HEK293 (cell line): ENCODE results near the gene MTOR.

Experiments used
- CTCF ChIA-PET: fragments of 350-600 bp; formaldehyde crosslinking; extraction: SDS; loops from one replicate; lab custom pipeline; 2021; ENCODE audit warnings: antibody characterized with exemption; lab: Yijun Ruan, JAX
- POLR2A ChIA-PET: fragments of 300-600 bp; formaldehyde crosslinking; extraction: SDS; loops from one replicate; lab custom pipeline; 2020; ENCODE audit warnings: antibody characterized with exemption, inconsistent platforms; lab: Yijun Ruan, JAX
- H3K27ac ChIP-seq: fragments of 200-500 bp; sonication (Bioruptor generic); 2 replicates; pipeline ENCODE4 v1.5.1; 2014; ENCODE audit warnings: low read depth, low read length, control low read depth, inconsistent platforms; ENCODE audit errors: extremely low read depth
- H3K36me3 ChIP-seq, 2 experiments: fragments of 200-500 bp in 1 of 2; sonication (Bioruptor generic) in 1 of 2; 1 replicate in 1 of 2; 2 replicates in 1 of 2; pipeline ENCODE4 v1.5.1; 2014 to 2017; ENCODE audit warnings: inconsistent platforms in 2 of 2, low read length in 2 of 2; ENCODE audit not compliant: control insufficient read depth in 2 of 2, insufficient read depth in 1 of 2
- H3K4me1 ChIP-seq: fragments of 200-500 bp; sonication (Bioruptor generic); 2 replicates; pipeline ENCODE4 v1.5.1; 2014; ENCODE audit warnings: mild to moderate bottlenecking, low read length, inconsistent platforms; ENCODE audit not compliant: control insufficient read depth, insufficient read depth
- H3K4me3 ChIP-seq: 2 replicates; pipeline ENCODE4 v1.5.1; 2011; ENCODE audit warnings: low read depth, mild to moderate bottlenecking, control low read depth, low read length, moderate library complexity
- H3K9me3 ChIP-seq: fragments of 200-500 bp; sonication (Bioruptor generic); 2 replicates; pipeline ENCODE4 v1.5.1; 2014; ENCODE audit warnings: low read depth, low read length, inconsistent platforms; ENCODE audit not compliant: control insufficient read depth, insufficient read depth
- BCL6B ChIP-seq: fragments of 450-650 bp; formaldehyde crosslinking; IDR thresholded peaks from 2 replicates; pipeline ENCODE4 v1.5.1; 2017; ENCODE audit warnings: missing biosample characterization, missing genetic modification characterization
- CTCF ChIP-seq: fragments of 450-650 bp; formaldehyde crosslinking; IDR thresholded peaks from 2 replicates; pipeline ENCODE4 v1.5.1; 2016; ENCODE audit warnings: missing biosample characterization, missing genetic modification characterization
- IKZF3 ChIP-seq: fragments of 450-650 bp; IDR thresholded peaks from 2 replicates; pipeline ENCODE4 v1.5.0; 2018; ENCODE audit warnings: missing biosample characterization, mild to moderate bottlenecking, missing genetic modification characterization, moderate library complexity
- MEIS1 ChIP-seq: sonication (generic); formaldehyde crosslinking; IDR thresholded peaks from 2 replicates; pipeline ENCODE4 v1.8.1; 2022; ENCODE audit warnings: missing genetic modification reagents, mild to moderate bottlenecking, borderline replicate concordance
- OSR2 ChIP-seq: fragments of 450-650 bp; formaldehyde crosslinking; IDR thresholded peaks from 2 replicates; pipeline ENCODE4 v1.5.1; 2016; ENCODE audit warnings: missing biosample characterization, missing genetic modification characterization
- PRDM10 ChIP-seq: fragments of 450-650 bp; formaldehyde crosslinking; IDR thresholded peaks from 2 replicates; pipeline ENCODE4 v1.5.1; 2016; ENCODE audit warnings: missing biosample characterization, missing genetic modification characterization
- ZBTB1 ChIP-seq: fragments of 450-650 bp; formaldehyde crosslinking; IDR thresholded peaks from 2 replicates; pipeline ENCODE4 v1.5.1; 2016; ENCODE audit warnings: missing biosample characterization, missing genetic modification characterization
- ZEB2 ChIP-seq: fragments of 450-650 bp; formaldehyde crosslinking; IDR thresholded peaks from 2 replicates; pipeline ENCODE4 v1.5.1; 2016; ENCODE audit warnings: missing biosample characterization, missing genetic modification characterization
- ZNF169 ChIP-seq: fragments of 450-650 bp; formaldehyde crosslinking; IDR thresholded peaks from 2 replicates; pipeline ENCODE4 v1.5.1; 2016; ENCODE audit warnings: missing biosample characterization, missing genetic modification characterization
- ZNF174 ChIP-seq: fragments of 450-650 bp; formaldehyde crosslinking; IDR thresholded peaks from 2 replicates; pipeline ENCODE4 v1.5.0; 2017; ENCODE audit warnings: missing biosample characterization, mild to moderate bottlenecking, missing genetic modification characterization
- ZNF175 ChIP-seq: fragments of 450-650 bp; formaldehyde crosslinking; IDR thresholded peaks from 2 replicates; pipeline ENCODE4 v1.5.1; 2016; ENCODE audit warnings: missing biosample characterization, missing genetic modification characterization
- ZNF184 ChIP-seq: fragments of 450-650 bp; IDR thresholded peaks from 2 replicates; pipeline ENCODE4 v1.5.1; 2018; ENCODE audit warnings: missing biosample characterization, mild to moderate bottlenecking, missing genetic modification characterization
- ZNF211 ChIP-seq: fragments of 450-650 bp; formaldehyde crosslinking; IDR thresholded peaks from 2 replicates; pipeline ENCODE4 v1.5.1; 2016; ENCODE audit warnings: low read depth, missing biosample characterization, missing genetic modification characterization
- ZNF362 ChIP-seq: fragments of 450-650 bp; formaldehyde crosslinking; IDR thresholded peaks from 2 replicates; pipeline ENCODE4 v1.5.1; 2016; ENCODE audit warnings: missing biosample characterization, missing genetic modification characterization
- ZNF394 ChIP-seq: fragments of 450-650 bp; formaldehyde crosslinking; IDR thresholded peaks from 2 replicates; pipeline ENCODE4 v1.5.1; 2016; ENCODE audit warnings: missing biosample characterization, missing genetic modification characterization, mild to moderate bottlenecking, moderate library complexity, borderline replicate concordance
- ZNF621 ChIP-seq: fragments of 450-650 bp; formaldehyde crosslinking; IDR thresholded peaks from 2 replicates; pipeline ENCODE4 v1.5.1; 2017; ENCODE audit warnings: missing biosample characterization, missing genetic modification characterization
- ZNF623 ChIP-seq: fragments of 450-650 bp; formaldehyde crosslinking; IDR thresholded peaks from 2 replicates; pipeline ENCODE4 v1.5.1; 2016; ENCODE audit warnings: missing biosample characterization, missing genetic modification characterization
- ZNF76 ChIP-seq: fragments of 450-650 bp; formaldehyde crosslinking; IDR thresholded peaks from 2 replicates; pipeline ENCODE4; 2016; ENCODE audit warnings: low read depth, missing biosample characterization, missing genetic modification characterization, borderline replicate concordance
- ZNF830 ChIP-seq: fragments of 450-650 bp; IDR thresholded peaks from 2 replicates; pipeline ENCODE4 v1.5.0; 2018; ENCODE audit warnings: missing biosample characterization, missing genetic modification characterization, low read depth, mild to moderate bottlenecking, moderate library complexity
- ZSCAN16 ChIP-seq: fragments of 450-650 bp; formaldehyde crosslinking; IDR thresholded peaks from 2 replicates; pipeline ENCODE4 v1.5.1; 2016; ENCODE audit warnings: missing biosample characterization, missing genetic modification characterization
- ZSCAN23 ChIP-seq: fragments of 450-650 bp; formaldehyde crosslinking; IDR thresholded peaks from 2 replicates; pipeline ENCODE4 v1.5.1; 2016; ENCODE audit warnings: missing biosample characterization, missing genetic modification characterization
- ZSCAN4 ChIP-seq: fragments of 450-650 bp; formaldehyde crosslinking; IDR thresholded peaks from 2 replicates; pipeline ENCODE4 v1.5.1; 2017; ENCODE audit warnings: missing biosample characterization, missing genetic modification characterization

Gene MTOR

GRCh38 chr1:11211925-11212587 lies 50.3 kb downstream of the MTOR start:
- no peak for TF ChIP-seq ZNF174 (tag by site-specific recombination)
- no peak for TF ChIP-seq ZSCAN4
- TF ChIP-seq BCL6B (tag by site-specific recombination): no peak
- TF ChIP-seq ZNF211: no peak
- TF ChIP-seq IKZF3 (tag by site-specific recombination): no peak
- no peak for TF ChIP-seq ZNF621 (tag by site-specific recombination)
- no peak for TF ChIP-seq ZEB2 (tag by site-specific recombination)
- TF ChIP-seq ZNF362 (tag by site-specific recombination): no peak
- no peak for TF ChIP-seq ZNF175 (tag by site-specific recombination)
- TF ChIP-seq ZBTB1 (tag by site-specific recombination): no peak
- no peak for TF ChIP-seq ZNF76 (tag by site-specific recombination)
- TF ChIP-seq ZNF623 (tag by site-specific recombination): no peak
- no peak for TF ChIP-seq ZNF169 (tag by site-specific recombination)
- TF ChIP-seq ZSCAN23: no peak
- no peak for TF ChIP-seq PRDM10
- no peak for TF ChIP-seq ZNF830
- no peak for TF ChIP-seq OSR2
- TF ChIP-seq ZNF394 (tag by site-specific recombination): no peak
- no peak for TF ChIP-seq ZSCAN16 (tag by site-specific recombination)
- H3K36me3 ChIP-seq: peaks cover 38 to 100% of the 10 kb centered on the region in 2 experiments
- ChIA-PET POLR2A (no interaction called here), CTCF (interaction anchor here (1.1 kb wide), 1 partner anchor 174 kb away, joined by 5 read pairs; no protein-coding TSS in a partner anchor)
- no peak overlapping the region for H3K27ac ChIP-seq
- H3K9me3 ChIP-seq: no peaks in the 10 kb centered on the region
- H3K4me1 ChIP-seq: no peaks in the 10 kb centered on the region
- no peak overlapping the region for H3K4me3 ChIP-seq

GRCh38 chr1:11211461-11211860 lies 50.9 kb downstream of the MTOR start:
- CTCF ChIA-PET: no interaction called here
- POLR2A ChIA-PET: no interaction called here
- TF ChIP-seq ZNF184 (no peak), CTCF (tag by site-specific recombination) (no peak), MEIS1 (CRISPR knock-in tag) (no peak)
- no peak overlapping the region for H3K4me3 ChIP-seq
- H3K9me3 ChIP-seq: no peaks in the 10 kb centered on the region
- peaks cover 35 to 100% of the 10 kb centered on the region in 2 experiments for H3K36me3 ChIP-seq
- H3K27ac ChIP-seq: no peak overlapping the region
- H3K4me1 ChIP-seq: no peaks in the 10 kb centered on the region
